Measurements from ENCODE around the gene AREL1. TPM values are rescaled to one million over a fixed set of nuclear protein-coding genes. Genes with fewer than 3 reads are reported as not detected.
A peak's percentile ranks its signal among the peaks of the same experiment; 100 is the strongest.

AREL1 gene
- total and polyA plus RNA-seq, 2 donors (not counting 3 experiments of a cell fraction or from before 2014, with no cell fraction given) = 46.4 to 67.2 TPM

- Histone ChIP-seq H3K9ac (replicated peaks; ENCODE audit: extremely low read depth, insufficient read depth, low read length) (peak within 1 kb of the TSS; percentile 79), H4K20me1 (replicated peaks; ENCODE audit: control insufficient read depth, extremely low read depth, insufficient read depth, low read length) (no peaks in the 10 kb centered on the region), H3K4me2 (ENCODE audit: insufficient read depth, low read length) (peak within 1 kb of the TSS; percentile 76), H3K36me3 (ENCODE audit: control insufficient read depth in 2 of 2, extremely low read depth in 1 of 2, insufficient read depth in 2 of 2, low read length in 2 of 2) (no peaks in the 10 kb centered on the region), H3K79me2 (ENCODE audit: control insufficient read depth, insufficient read depth, low read length) (peaks cover 80% of the 10 kb centered on the region), H3K4me1 (ENCODE audit: control insufficient read depth, extremely low read depth, insufficient read depth, low read length) (peaks cover 60% of the 10 kb centered on the region), H3K27me3 (ENCODE audit: control insufficient read depth in 2 of 2, insufficient read depth in 2 of 2, low read length in 2 of 2) (no peaks in the 10 kb centered on the region), H3K9me1 (replicated peaks; ENCODE audit: control insufficient read depth, extremely low read depth, insufficient read depth, low read length) (no peaks in the 10 kb centered on the region), H3K4me3 (replicated peaks in 1 of 3; ENCODE audit: insufficient read depth in 1 of 3, low read depth in 1 of 3, low read length in 3 of 3) (peak within 1 kb of the TSS; percentile 81 to 88 (median 88)), H3K27ac (ENCODE audit: insufficient read depth, low read depth, low read length) (peak within 1 kb of the TSS; percentile 52), H3K9me3 (replicated peaks; ENCODE audit: control insufficient read depth, insufficient read depth, low read length) (no peaks in the 10 kb centered on the region), H2AFZ (ENCODE audit: low read depth, low read length) (peak within 1 kb of the TSS; percentile 28)
- CTCF ChIA-PET = interaction anchor here (0.7 to 6.2 kb wide), 30 partner anchors 10 to 294 kb away, joined by 3 to 202 read pairs (median 4); partner anchors contain the start of genes ISCA2, NPC2 and YLPM1
- TSS peak; percentile 39 for BruUV-seq (replicated peaks)
- TF ChIP-seq JUN (IDR thresholded peaks at IDR 0.05; ENCODE audit: borderline replicate concordance, insufficient read depth, insufficient read length, low read depth) (no peak), FOS (IDR thresholded peaks at IDR 0.05; ENCODE audit: borderline replicate concordance, insufficient read depth, low read length) (no peak), GATA2 (IDR thresholded peaks at IDR 0.05; ENCODE audit: insufficient read depth, insufficient read length, low read depth, low read length) (no peak), POLR2AphosphoS5 (IDR thresholded peaks at IDR 0.05; ENCODE audit: insufficient read depth, low read depth, low read length) (peak; percentile 15), POLR2A (IDR thresholded peaks at IDR 0.05; ENCODE audit: low read depth, low read length) (peak; percentile 40)
- FAIRE-seq = peak; percentile 4
- intact Hi-C loops (cut with micrococcal nuclease) (loop anchor here (1.0 kb wide), 2 partner anchors 27 to 152 kb away; partner anchors contain the start of gene YLPM1), dilution Hi-C loops (cut with MboI; ENCODE audit: extremely low pct_ligation_motif_present, low sequenced_read_pairs) (no loop called here)
- POLR2A ChIA-PET = interaction anchor here (0.6 to 1.2 kb wide), 3 partner anchors 9 to 66 kb away, joined by 3 to 7 read pairs (median 5); no protein-coding TSS in a partner anchor
- no peak for DNase-seq (ENCODE audit: low read depth, low spot score)
These were observed 101.1 kb downstream of the AREL1 start, which contains the start of gene LTBP2 for GRCh38 chr14:74611650-74612349. LTBP2 (minus strand) TSS chr14:74612237; CDS start chr14:74611944, 293 bp downstream.

Small RNAs within 50 kb of the gene (small RNA-seq; reads per million reads assigned to genes)
- gene RF00409 (ENCODE audit: insufficient read depth, insufficient read length, low read depth, low replicate concordance) = not detected

Other genes with a start within 250 kb of the AREL1 start
- gene NPC2, start 219.8 kb downstream of the AREL1 start, total RNA-seq = 203 and 238 TPM in 2 replicates
- 405 and 406 TPM in 2 replicates for gene NPC2, start 219.8 kb downstream of the AREL1 start, polyA plus RNA-seq
- gene ISCA2, start 219.3 kb downstream of the AREL1 start, total RNA-seq = 21.7 and 22.6 TPM in 2 replicates
- gene ISCA2, start 219.3 kb downstream of the AREL1 start, polyA plus RNA-seq = 25.7 and 29.6 TPM in 2 replicates
- gene LTBP2, start 100.8 kb downstream of the AREL1 start, total RNA-seq = 264 and 268 TPM in 2 replicates
- gene LTBP2, start 100.8 kb downstream of the AREL1 start, polyA plus RNA-seq = 208 and 209 TPM in 2 replicates
- gene FCF1, start 64 bp upstream of the AREL1 start, total RNA-seq = 57.8 and 58.2 TPM in 2 replicates
- 24.4 and 26.2 TPM in 2 replicates for gene FCF1, start 64 bp upstream of the AREL1 start, polyA plus RNA-seq
- gene YLPM1, start 50.2 kb upstream of the AREL1 start, total RNA-seq = 81.0 and 85.7 TPM in 2 replicates
- 11.4 and 14.9 TPM in 2 replicates for gene YLPM1, start 50.2 kb upstream of the AREL1 start, polyA plus RNA-seq
- not detected in 2 replicates for gene PROX2, start 163.1 kb upstream of the AREL1 start, total RNA-seq
- gene PROX2, start 163.1 kb upstream of the AREL1 start, polyA plus RNA-seq = 0.01 TPM in 1 of 2 replicates, not detected in the other
- gene DLST, start 168.8 kb upstream of the AREL1 start, total RNA-seq = 105 and 110 TPM in 2 replicates
- 91.0 and 98.4 TPM in 2 replicates for gene DLST, start 168.8 kb upstream of the AREL1 start, polyA plus RNA-seq
- gene RPS6KL1, start 210.2 kb upstream of the AREL1 start, total RNA-seq = 23.8 and 25.6 TPM in 2 replicates
- 10.2 TPM in 2 replicates for gene RPS6KL1, start 210.2 kb upstream of the AREL1 start, polyA plus RNA-seq
- 206 and 254 TPM in 2 replicates for gene PGF, start 242.5 kb upstream of the AREL1 start, total RNA-seq
- 89.0 and 102 TPM in 2 replicates for gene PGF, start 242.5 kb upstream of the AREL1 start, polyA plus RNA-seq